Mucosa of rectum (tissue), 2 donors: Measurements from ENCODE around the gene UNC79.

ENCODE experiments used
- H3K27ac ChIP-seq, 2 donors: one replicate each; pipeline ENCODE4 v1.7.0; 2013; ENCODE audit warnings: inconsistent platforms in 2 of 2, low read depth in 2 of 2, low read length in 2 of 2
- H3K27me3 ChIP-seq, 2 donors: one replicate each; pipeline ENCODE4 v1.7.0; 2013; ENCODE audit warnings: low read length in 2 of 2; ENCODE audit not compliant: control insufficient read depth in 2 of 2, insufficient read depth in 2 of 2
- H3K36me3 ChIP-seq, 2 donors: one replicate each; pipeline ENCODE4 v1.7.0; 2013; ENCODE audit warnings: low read length in 2 of 2; ENCODE audit not compliant: control insufficient read depth in 2 of 2, insufficient read depth in 2 of 2
- H3K4me1 ChIP-seq, 2 donors: one replicate each; pipeline ENCODE4 v1.7.0; 2013; ENCODE audit warnings: low read length in 2 of 2, mild to moderate bottlenecking in 1 of 2; ENCODE audit not compliant: control insufficient read depth in 2 of 2, insufficient read depth in 2 of 2
- H3K4me3 ChIP-seq, 2 donors: one replicate each; pipeline ENCODE4 v1.7.0; 2013; ENCODE audit warnings: low read length in 2 of 2
- H3K9ac ChIP-seq, 2 donors: one replicate each; pipeline ENCODE4 v1.7.0; 2013; ENCODE audit warnings: low read length in 2 of 2, low read depth in 1 of 2, mild to moderate bottlenecking in 1 of 2
- H3K9me3 ChIP-seq, 2 donors: one replicate each; pipeline ENCODE4 v1.7.0; 2013; ENCODE audit warnings: low read length in 2 of 2; ENCODE audit not compliant: control insufficient read depth in 2 of 2
- donor health status: healthy.
- donor health status: Normal muscosa, but diverticular disease.

The UNC79 gene

DNA sequence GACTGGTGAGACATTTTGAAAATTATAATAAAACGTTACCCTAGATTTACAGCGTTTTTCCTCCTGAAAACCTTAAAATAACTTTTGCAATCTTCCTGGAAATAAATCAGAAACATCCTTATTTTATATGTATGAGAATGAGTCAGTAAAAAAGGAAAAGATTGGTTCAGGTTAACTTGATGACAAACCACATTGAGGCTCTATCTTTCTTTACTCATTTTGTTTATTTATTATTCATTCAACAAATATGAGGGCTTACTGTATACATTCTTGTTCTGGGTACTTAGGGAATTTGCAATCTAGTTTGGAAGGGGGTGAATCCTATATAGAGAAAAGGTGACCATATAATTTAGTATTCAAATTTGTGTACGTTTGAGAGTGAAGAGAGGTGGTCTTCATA is 156.6 kb downstream of the UNC79 start:
- H3K27ac ChIP-seq, result no peak overlapping the region
- no peaks in the 10 kb centered on the region for H3K9me3 ChIP-seq
- no peaks in the 10 kb centered on the region for H3K36me3 ChIP-seq

DNA sequence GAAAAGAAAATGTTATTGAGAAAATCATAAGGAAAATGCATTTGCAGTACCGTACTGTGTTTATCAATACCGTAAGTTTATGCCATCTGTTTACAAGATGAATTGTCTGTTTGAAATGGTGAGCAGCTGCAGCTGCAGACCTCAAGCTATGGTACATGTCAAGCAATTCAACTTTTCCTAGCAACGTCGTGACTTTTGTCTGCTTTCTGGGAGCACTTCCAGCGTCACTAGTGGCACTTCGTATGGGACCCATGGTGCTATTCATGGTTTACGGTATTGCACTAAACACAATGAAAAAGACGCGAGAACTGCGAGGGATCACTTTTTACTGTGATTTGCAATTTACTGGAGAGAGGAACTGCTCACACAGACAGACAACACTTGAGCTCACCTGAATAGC is 160.8 kb downstream of the UNC79 start:
- Histone ChIP-seq H3K9ac (no peak overlapping the region), H3K27ac (no peak overlapping the region), H3K27me3 (no peaks in the 10 kb centered on the region), H3K4me1 (no peaks in the 10 kb centered on the region), H3K4me3 (no peak overlapping the region), H3K36me3 (no peaks in the 10 kb centered on the region), H3K9me3 (no peaks in the 10 kb centered on the region)

More for the DNA sequence above, 156.6 kb downstream of the UNC79 start:
- Histone ChIP-seq H3K4me1 (no peaks in the 10 kb centered on the region), H3K4me3 (no peak overlapping the region), H3K9ac (no peak overlapping the region), H3K27me3 (no peaks in the 10 kb centered on the region)

DNA sequence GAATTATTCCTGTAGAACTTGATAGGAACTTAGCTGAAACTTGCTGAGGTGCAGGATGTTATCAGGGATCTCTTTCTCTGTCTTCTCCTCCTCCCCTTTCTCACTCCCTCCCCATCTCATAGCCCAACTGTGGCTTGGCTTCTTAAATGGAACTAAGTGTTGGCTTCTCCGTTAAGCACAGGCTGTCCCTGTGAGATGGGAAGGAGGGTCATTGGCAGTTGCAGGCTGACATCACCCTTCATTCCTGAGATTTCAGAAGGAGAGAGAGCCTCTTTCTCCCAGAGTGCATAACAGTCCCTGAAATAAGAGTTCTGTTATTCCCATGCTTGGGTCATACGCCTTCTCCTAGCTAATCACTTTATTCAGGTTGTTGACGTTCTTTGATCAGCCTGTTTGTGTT is 162.0 kb downstream of the UNC79 start:
- H3K9me3 ChIP-seq, result no peaks in the 10 kb centered on the region
- no peak overlapping the region for H3K9ac ChIP-seq
- H3K36me3 ChIP-seq, result no peaks in the 10 kb centered on the region
- H3K27me3 ChIP-seq, result peaks cover 0 to 2% of the 10 kb centered on the region in 2 donors
- no peaks in the 10 kb centered on the region for H3K4me1 ChIP-seq
- no peak overlapping the region for H3K4me3 ChIP-seq
- no peak overlapping the region for H3K27ac ChIP-seq

DNA sequence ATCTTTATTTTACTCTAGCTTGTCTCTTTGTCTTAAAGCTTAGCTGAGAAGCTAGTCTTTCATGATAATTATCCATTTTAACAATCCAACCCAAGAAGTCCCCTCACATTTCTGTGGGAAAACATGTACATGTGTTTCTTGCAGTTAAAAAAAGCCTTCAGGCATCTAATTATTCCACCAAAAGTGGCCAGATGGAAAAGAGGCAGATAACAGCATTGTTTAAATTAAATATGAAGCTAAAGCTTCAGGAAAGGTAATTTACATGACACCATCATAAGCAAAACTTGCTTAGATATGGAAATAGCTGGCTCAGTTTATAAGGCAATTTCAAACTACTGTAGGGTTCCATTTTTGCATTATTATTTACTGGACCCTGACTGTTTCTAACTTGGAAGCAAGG is 175.4 kb downstream of the UNC79 start:
- Histone ChIP-seq H3K36me3 (no peaks in the 10 kb centered on the region), H3K4me1 (no peaks in the 10 kb centered on the region), H3K9ac (no peak overlapping the region), H3K27me3 (peaks cover 0 to 2% of the 10 kb centered on the region in 2 donors), H3K9me3 (no peaks in the 10 kb centered on the region), H3K4me3 (no peak overlapping the region), H3K27ac (no peak overlapping the region)

DNA sequence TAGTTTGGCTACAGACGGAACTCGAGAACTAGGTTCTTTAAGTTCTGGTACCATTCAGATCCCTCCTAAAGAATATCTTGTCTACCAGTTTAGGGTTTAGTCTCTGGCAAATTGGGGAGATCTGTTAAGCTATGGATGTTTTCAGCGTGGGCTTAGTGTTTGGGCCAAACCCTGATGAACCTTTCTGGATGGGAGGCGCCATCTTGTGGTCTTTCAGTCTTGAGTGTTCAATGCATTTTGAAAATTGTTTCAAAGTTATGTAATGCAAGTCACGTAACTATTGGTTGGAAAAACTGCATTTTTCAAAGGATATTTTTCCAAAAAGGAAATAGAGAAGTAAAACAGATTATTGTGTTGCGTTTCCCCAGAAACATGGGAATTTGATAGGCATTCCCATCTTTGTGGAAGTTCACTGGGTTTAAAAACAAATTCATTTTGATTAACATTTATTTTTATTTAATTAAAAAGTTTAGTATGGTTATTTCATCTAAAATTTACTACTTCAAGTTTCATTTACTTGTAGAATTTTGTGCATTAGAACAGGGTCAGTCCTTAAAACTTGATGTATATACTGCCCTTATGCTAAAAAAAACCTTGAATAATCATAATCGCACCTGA is 188.5 kb downstream of the UNC79 start:
- Histone ChIP-seq H3K27ac (no peak overlapping the region), H3K9me3 (no peaks in the 10 kb centered on the region), H3K4me3 (no peak overlapping the region), H3K4me1 (no peaks in the 10 kb centered on the region), H3K9ac (no peak overlapping the region), H3K27me3 (no peaks in the 10 kb centered on the region), H3K36me3 (no peaks in the 10 kb centered on the region)

DNA sequence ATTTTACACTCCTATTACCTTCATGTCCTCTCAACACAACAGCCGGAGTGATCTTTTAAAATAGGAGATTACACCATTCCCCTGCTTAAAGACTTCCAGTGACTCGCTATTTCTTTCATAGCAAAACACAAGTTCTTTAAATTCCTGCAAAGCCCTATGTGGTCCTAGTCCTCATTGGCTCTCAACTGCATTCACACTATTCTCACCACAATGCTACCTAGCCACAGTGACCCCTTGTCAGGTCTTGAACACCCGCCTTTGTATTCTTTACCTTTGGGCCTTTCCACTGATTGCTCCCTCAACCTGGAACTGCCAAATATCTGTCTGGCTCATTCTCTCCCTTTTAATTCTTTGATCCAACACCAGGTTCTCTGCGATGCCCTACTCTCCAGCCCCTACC is 197.3 kb downstream of the UNC79 start:
- Histone ChIP-seq H3K36me3 (no peaks in the 10 kb centered on the region), H3K27me3 (no peaks in the 10 kb centered on the region), H3K27ac (no peak overlapping the region), H3K9ac (no peak overlapping the region), H3K9me3 (no peaks in the 10 kb centered on the region), H3K4me1 (no peaks in the 10 kb centered on the region), H3K4me3 (no peak overlapping the region)

DNA sequence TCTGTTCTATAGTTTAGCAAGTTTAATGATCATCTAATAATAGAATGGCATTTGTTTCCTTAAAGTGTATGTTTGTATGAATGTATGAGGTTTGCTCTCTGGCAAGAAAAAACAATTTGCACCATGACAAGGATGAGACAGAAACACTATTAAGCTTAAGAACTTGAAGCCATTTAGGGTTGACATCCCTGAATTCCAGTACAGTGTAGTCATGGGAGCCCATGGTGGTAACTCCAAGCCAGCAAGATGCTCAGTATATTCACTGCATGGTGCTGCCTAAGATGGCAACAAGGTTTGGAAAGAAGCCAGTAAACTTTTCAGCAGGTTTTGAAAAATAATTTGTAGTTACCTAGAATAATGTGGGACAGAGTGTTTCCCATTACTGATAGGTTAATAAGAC is 198.9 kb downstream of the UNC79 start:
- Histone ChIP-seq H3K9me3 (no peaks in the 10 kb centered on the region), H3K27me3 (no peaks in the 10 kb centered on the region), H3K36me3 (no peaks in the 10 kb centered on the region), H3K9ac (no peak overlapping the region), H3K4me1 (no peaks in the 10 kb centered on the region), H3K27ac (no peak overlapping the region), H3K4me3 (no peak overlapping the region)

DNA sequence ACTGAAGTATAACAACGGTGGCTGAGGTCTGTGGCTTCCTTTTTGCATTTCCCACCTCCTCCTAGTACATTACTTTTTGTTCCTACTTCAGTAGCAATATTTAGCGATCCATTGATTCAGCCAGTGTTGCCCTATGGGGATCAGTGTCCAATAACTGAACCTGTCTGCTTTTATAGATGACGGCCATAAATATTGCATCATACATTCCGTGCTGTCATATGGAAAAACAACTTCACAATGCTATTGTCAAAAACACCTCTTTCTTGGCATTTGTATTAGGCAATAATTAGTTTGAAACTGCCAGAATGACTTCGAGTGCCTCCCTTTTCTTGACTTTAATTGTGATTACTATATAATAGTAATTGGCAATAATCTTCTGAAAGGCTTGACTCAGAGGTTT is 208.1 kb downstream of the UNC79 start:
- Histone ChIP-seq H3K4me1 (no peaks in the 10 kb centered on the region), H3K36me3 (no peaks in the 10 kb centered on the region), H3K4me3 (no peak overlapping the region), H3K27me3 (no peaks in the 10 kb centered on the region), H3K27ac (no peak overlapping the region), H3K9ac (no peak overlapping the region), H3K9me3 (no peaks in the 10 kb centered on the region)

DNA sequence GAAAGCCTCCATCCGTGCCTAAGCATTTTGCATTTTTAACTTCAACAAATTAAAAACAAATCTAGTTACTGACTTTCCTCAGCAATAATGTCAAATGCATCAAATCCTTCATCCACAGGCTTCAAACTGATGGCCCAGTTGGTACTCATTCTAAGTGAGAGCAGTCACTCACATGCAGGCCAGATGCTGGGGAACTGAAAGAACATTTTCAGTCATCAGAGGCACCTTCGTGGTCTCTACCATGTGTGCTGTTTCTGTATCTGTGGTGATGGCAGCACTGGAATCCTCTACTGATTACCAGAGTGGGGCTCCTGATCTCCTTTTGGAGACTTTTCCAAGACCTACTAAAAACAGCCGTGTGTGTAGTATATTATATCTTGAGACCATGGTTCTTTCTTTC is 212.4 kb downstream of the UNC79 start:
- H3K27me3 ChIP-seq, result no peaks in the 10 kb centered on the region
- H3K27ac ChIP-seq, result no peak overlapping the region
- H3K4me1 ChIP-seq, result no peaks in the 10 kb centered on the region
- no peaks in the 10 kb centered on the region for H3K36me3 ChIP-seq
- no peak overlapping the region for H3K9ac ChIP-seq
- no peak overlapping the region for H3K4me3 ChIP-seq
- H3K9me3 ChIP-seq, result no peaks in the 10 kb centered on the region

DNA sequence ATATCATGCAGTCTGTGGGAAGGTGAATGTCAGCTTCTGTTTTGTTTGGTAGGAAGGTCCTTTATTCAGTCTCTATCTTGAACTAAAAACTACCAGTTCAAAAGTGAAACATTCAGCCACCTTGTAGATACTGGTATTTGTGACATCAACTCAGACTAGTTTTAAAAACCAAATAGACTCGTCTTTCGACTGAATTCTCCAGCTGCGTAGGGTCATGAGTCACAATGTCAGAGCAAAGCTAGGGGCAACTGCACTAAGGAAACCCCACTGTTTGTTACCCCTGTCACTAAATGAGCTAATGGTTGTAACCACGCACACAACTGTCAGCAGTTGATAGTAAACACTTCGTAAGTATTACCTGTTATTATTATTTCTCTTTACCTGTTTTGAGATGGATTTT is 212.9 kb downstream of the UNC79 start:
- H3K27ac ChIP-seq, result no peak overlapping the region
- no peak overlapping the region for H3K4me3 ChIP-seq
- H3K36me3 ChIP-seq, result no peaks in the 10 kb centered on the region
- no peaks in the 10 kb centered on the region for H3K27me3 ChIP-seq
- H3K4me1 ChIP-seq, result no peaks in the 10 kb centered on the region
- H3K9me3 ChIP-seq, result no peaks in the 10 kb centered on the region
- no peak overlapping the region for H3K9ac ChIP-seq

DNA sequence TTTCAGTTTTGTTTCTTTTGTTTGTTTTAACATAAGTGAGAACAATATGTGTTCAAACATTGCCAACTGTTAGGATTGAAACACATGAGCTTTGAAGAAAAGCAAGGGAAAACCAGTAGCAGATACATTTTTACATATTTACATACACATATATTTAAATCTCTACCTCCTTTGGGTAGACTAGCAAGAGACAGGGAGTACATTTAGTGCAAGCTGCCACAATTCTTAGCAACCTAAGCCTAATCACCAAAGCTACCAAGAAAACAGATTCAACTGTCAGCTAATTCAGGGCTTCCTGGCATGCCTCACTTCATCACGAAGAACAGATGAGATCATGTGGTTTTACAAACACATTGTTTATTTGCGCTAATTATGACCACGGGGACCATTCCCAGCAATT is 214.5 kb downstream of the UNC79 start:
- Histone ChIP-seq H3K27me3 (no peaks in the 10 kb centered on the region), H3K4me1 (no peaks in the 10 kb centered on the region), H3K36me3 (no peaks in the 10 kb centered on the region), H3K9me3 (no peaks in the 10 kb centered on the region), H3K9ac (no peak overlapping the region), H3K27ac (no peak overlapping the region), H3K4me3 (no peak overlapping the region)
